IMR-90 (cell line): Measurements from ENCODE around the gene MFSD2B. TPM values are rescaled to one million over a fixed set of nuclear protein-coding genes. Genes with fewer than 3 reads are reported as not detected.
A peak's percentile ranks its signal among the peaks of the same experiment; 100 is the strongest.

Experiments used
- ATAC-seq: fragments of 200-7000 bp; cut with Tn5 transposase; 2 replicates; pipeline ENCODE4 v1.9.1; 2020; ENCODE audit warnings: low read depth, mild to moderate bottlenecking, moderate library complexity
- BruUV-seq: library from RNA; stranded (reverse); fragments of 400-500 nt; replicated peaks from 2 replicates; lab custom pipeline; 2021; lab: Mats Ljungman, UMichigan
- CTCF ChIA-PET: fragments of 300-600 bp; formaldehyde crosslinking; extraction: SDS; loops from one replicate; lab custom pipeline; 2021; ENCODE audit warnings: antibody characterized with exemption; lab: Yijun Ruan, JAX
- POLR2A ChIA-PET: fragments of 300-600 bp; sonication (Branson Sonifier 250); formaldehyde crosslinking; loops from one replicate; lab custom pipeline; 2022; ENCODE audit warnings: antibody characterized with exemption; ENCODE audit not compliant: unreplicated experiment; lab: Charles Lee
- DNase-seq: peaks from one replicate; pipeline ENCODE4 v3.0.0; 2013
- H2AFZ ChIP-seq: replicated peaks from 2 replicates; pipeline ENCODE3; 2013; ENCODE audit warnings: low read length, mild to moderate bottlenecking; ENCODE audit not compliant: poor library complexity
- H2AK5ac ChIP-seq: 2 replicates; pipeline ENCODE4 v1.6.1; 2013; ENCODE audit warnings: low read depth, low read length, inconsistent platforms
- H2AK9ac ChIP-seq: replicated peaks from 2 replicates; pipeline ENCODE3; 2013; ENCODE audit warnings: mild to moderate bottlenecking, low read depth, low read length, moderate library complexity; ENCODE audit not compliant: poor library complexity
- H2BK120ac ChIP-seq: 2 replicates; pipeline ENCODE4 v1.6.1; 2013; ENCODE audit warnings: low read depth, low read length, inconsistent platforms
- H2BK15ac ChIP-seq: 3 replicates; pipeline ENCODE4 v1.6.1; 2013; ENCODE audit warnings: low read depth, low read length, inconsistent platforms
- H2BK20ac ChIP-seq: 2 replicates; pipeline ENCODE4 v1.6.1; 2013; ENCODE audit warnings: low read depth, mild to moderate bottlenecking, inconsistent platforms, low read length, moderate library complexity
- H2BK5ac ChIP-seq: 2 replicates; pipeline ENCODE4 v1.6.1; 2013; ENCODE audit warnings: mild to moderate bottlenecking, low read depth, low read length, inconsistent platforms; ENCODE audit not compliant: poor library complexity, severe bottlenecking
- H3K14ac ChIP-seq: replicated peaks from 2 replicates; pipeline ENCODE4 v1.6.1; 2013; ENCODE audit warnings: low read depth, low read length, inconsistent platforms
- H3K18ac ChIP-seq: 2 replicates; pipeline ENCODE4 v1.6.1; 2013; ENCODE audit warnings: low read depth, low read length, control low read depth
- H3K23ac ChIP-seq: 2 replicates; pipeline ENCODE4 v1.6.1; 2013; ENCODE audit warnings: low read depth, low read length, inconsistent platforms
- H3K27ac ChIP-seq: 2 replicates; pipeline ENCODE4 v1.5.1; 2013; ENCODE audit warnings: mild to moderate bottlenecking, control low read depth, low read length; ENCODE audit not compliant: insufficient read depth
- H3K27me3 ChIP-seq: 2 replicates; pipeline ENCODE4 v1.6.1; 2013; ENCODE audit warnings: low read length; ENCODE audit not compliant: control insufficient read depth, insufficient read depth
- H3K36me3 ChIP-seq: 2 replicates; pipeline ENCODE4 v1.6.1; 2013; ENCODE audit warnings: low read length, mixed read lengths; ENCODE audit not compliant: control insufficient read depth, insufficient read depth
- H3K4ac ChIP-seq: 2 replicates; pipeline ENCODE4 v1.6.1; 2013; ENCODE audit warnings: low read depth, low read length, inconsistent platforms
- H3K4me1 ChIP-seq: 2 replicates; pipeline ENCODE4 v1.6.1; 2013; ENCODE audit warnings: low read length, mixed read lengths; ENCODE audit not compliant: control insufficient read depth, insufficient read depth
- H3K4me2 ChIP-seq: 2 replicates; pipeline ENCODE4 v1.6.1; 2013; ENCODE audit warnings: low read depth, mild to moderate bottlenecking, control low read depth, low read length, moderate library complexity
- H3K4me3 ChIP-seq: 2 replicates; pipeline ENCODE4 v1.5.1; 2013; ENCODE audit warnings: low read depth, mild to moderate bottlenecking, control low read depth, low read length, moderate library complexity; ENCODE audit not compliant: insufficient read depth
- H3K56ac ChIP-seq: 2 replicates; pipeline ENCODE4 v1.6.1; 2013; ENCODE audit warnings: low read length, inconsistent platforms; ENCODE audit not compliant: insufficient read depth; ENCODE audit errors: extremely low read depth
- H3K79me1 ChIP-seq, 2 experiments: 2 replicates each; pipeline ENCODE4 v1.6.1; 2013; ENCODE audit warnings: low read length in 2 of 2, inconsistent platforms in 1 of 2, low read depth in 1 of 2
- H3K9ac ChIP-seq: 2 replicates; pipeline ENCODE4 v1.6.1; 2013; ENCODE audit warnings: low read depth, low read length, control low read depth
- H3K9me1 ChIP-seq: 2 replicates; pipeline ENCODE4 v1.6.1; 2013; ENCODE audit warnings: low read length, inconsistent platforms; ENCODE audit not compliant: insufficient read depth
- H3K9me3 ChIP-seq: 2 replicates; pipeline ENCODE4 v1.6.1; 2013; ENCODE audit warnings: low read length; ENCODE audit not compliant: control insufficient read depth, insufficient read depth
- H4K20me1 ChIP-seq: 2 replicates; pipeline ENCODE4 v1.6.1; 2013; ENCODE audit warnings: low read length, inconsistent platforms; ENCODE audit not compliant: insufficient read depth
- H4K5ac ChIP-seq: 2 replicates; pipeline ENCODE4 v1.6.1; 2013; ENCODE audit warnings: mild to moderate bottlenecking, low read depth, low read length, control low read depth
- H4K8ac ChIP-seq, 2 experiments: 2 replicates each; pipeline ENCODE4 v1.6.1; 2013; ENCODE audit warnings: low read depth in 2 of 2, low read length in 2 of 2, control low read depth in 1 of 2, inconsistent platforms in 1 of 2
- H4K91ac ChIP-seq: 2 replicates; pipeline ENCODE4 v1.6.1; 2013; ENCODE audit warnings: low read depth, low read length, inconsistent platforms; ENCODE audit not compliant: insufficient read depth
- FOS ChIP-seq: fragments of 150-350 bp; IDR thresholded peaks from 2 replicates; pipeline ENCODE4 v1.6.1; 2016; ENCODE audit warnings: low read depth, low read length
- MAFK ChIP-seq: IDR thresholded peaks from 2 replicates; pipeline ENCODE4 v1.6.1; 2012; ENCODE audit warnings: low read depth, low read length, improper control_type of control experiment
- MAZ ChIP-seq: IDR thresholded peaks from 2 replicates; pipeline ENCODE4 v1.6.1; 2012; ENCODE audit warnings: low read depth, mild to moderate bottlenecking, low read length, improper control_type of control experiment, moderate library complexity, borderline replicate concordance
- NFE2L2 ChIP-seq: fragments of 150-350 bp; IDR thresholded peaks from 2 replicates; pipeline ENCODE4 v1.6.1; 2016; ENCODE audit warnings: low read depth, mild to moderate bottlenecking, low read length
- POLR2A ChIP-seq: IDR thresholded peaks from 2 replicates; pipeline ENCODE4 v1.6.1; 2012; ENCODE audit warnings: mild to moderate bottlenecking, low read depth, low read length
- RAD21 ChIP-seq: IDR thresholded peaks from 2 replicates; pipeline ENCODE4 v1.6.1; 2012; ENCODE audit warnings: low read length, improper control_type of control experiment
- SMC3 ChIP-seq: fragments of 150-350 bp; IDR thresholded peaks from 2 replicates; pipeline ENCODE4 v1.6.1; 2016; ENCODE audit warnings: low read depth, mild to moderate bottlenecking, antibody characterized with exemption, low read length, moderate library complexity
- WGBS, 2 experiments: methylation state at CpG; one replicate each; pipeline versions ENCODE4 v1.1.5 to v1.1.7; 2013; ENCODE audit warnings: missing lambda C conversion rate in 2 of 2; ENCODE audit not compliant: insufficient read length in 1 of 2; ENCODE audit errors: extremely low coverage in 2 of 2; 5-methylcytosine and 5-hydroxymethylcytosine counted together
- dilution Hi-C: fragments of 300-500 bp; cut with HindIII; formaldehyde crosslinking; loops from one replicate; pipeline ENCODE4 v1.14.3; 2018; ENCODE audit warnings: low sequenced_read_pairs; ENCODE audit not compliant: unreplicated experiment
- in situ Hi-C: fragments of 300-500 bp; cut with MboI; formaldehyde crosslinking; loops from 3 replicates; pipeline ENCODE4 v1.14.3; 2019; ENCODE audit warnings: low sequenced_read_pairs, inconsistent platforms, mixed read lengths
- intact Hi-C: fragments of 100-400 bp; cut with micrococcal nuclease; formaldehyde crosslinking; loops from 2 replicates; pipeline ENCODE4 v1.10.0; 2022
- polyA plus RNA-seq, 3 experiments: library from polyadenylated mRNA; depleted of rRNA; stranded (reverse); fragments of >200 nt; gene quantifications; 2 replicates each; pipeline ENCODE4 v1.2.3, GENCODE V29; 2012; ENCODE audit warnings: low replicate concordance in 1 of 3
- total RNA-seq: library from RNA; depleted of rRNA; stranded (reverse); fragments of >200 nt; gene quantifications from 2 replicates; pipeline ENCODE4 v1.2.3, GENCODE V29; 2012

MFSD2B gene
- total and polyA plus RNA-seq, 2 of the 4 experiments (the other 2 are of a cell fraction), result 0.05 TPM; not detected in 1

- Histone ChIP-seq H4K91ac (no peak overlapping the region), H2BK120ac (no peak overlapping the region), H3K4ac (no peak overlapping the region), H2BK5ac (no peak overlapping the region), H2BK15ac (no peak overlapping the region), H3K9ac (no peak overlapping the region), H3K4me3 (no peak overlapping the region), H3K9me3 (no peaks in the 10 kb centered on the region), H3K18ac (no peak overlapping the region), H3K4me2 (no peak overlapping the region), H3K56ac (no peak overlapping the region), H4K20me1 (no peaks in the 10 kb centered on the region), H3K27me3 (no peaks in the 10 kb centered on the region), H3K4me1 (no peaks in the 10 kb centered on the region), H4K8ac (no peak overlapping the region), H2AK5ac (no peak overlapping the region), H3K36me3 (no peaks in the 10 kb centered on the region; the same call in none of the 2 replicates), H2AK9ac (peak overlapping the region; percentile 66), H3K27ac (no peak overlapping the region), H3K23ac (no peak overlapping the region), H4K5ac (no peak overlapping the region), H3K9me1 (no peaks in the 10 kb centered on the region), H2AFZ (no peak overlapping the region), H3K14ac (no peak overlapping the region), H3K79me1 (no peaks in the 10 kb centered on the region), H2BK20ac (no peak overlapping the region)
- POLR2A ChIA-PET, result no interaction called here
- intact Hi-C loops, result no loop called here
- DNase-seq (no peak), ATAC-seq (no peak)
- dilution Hi-C loops, result no loop called here
- CTCF ChIA-PET, result no interaction called here
- TF ChIP-seq RAD21 (no peak), MAFK (no peak), SMC3 (no peak), NFE2L2 (no peak), MAZ (no peak), FOS (no peak), POLR2A (no peak)
- in situ Hi-C loops, result no loop called here
- WGBS, 2 experiments, result 80% methylated on average over 1 of the region's 4 CpGs; no CpG with 5 or more reads in 1 of the 2 experiments
- BruUV-seq, result no TSS peak
Observed at GRCh38 chr2:24058564-24059271, 48.8 kb downstream of the MFSD2B start.
